ENCODE results near the gene RPL7L1.

GRCh38 chr6:42915732-42916131 lies 36.3 kb downstream of the RPL7L1 start, which contains the start of gene PTCRA:
- no peak for TF ChIP-seq ZNF274 (IDR thresholded peaks at IDR 0.05; ENCODE audit: low read depth, low read length)
- TF ChIP-seq YY1 (IDR thresholded peaks at IDR 0.05; ENCODE audit: insufficient read depth, insufficient read length): no peak
- TF ChIP-seq SUZ12 (IDR thresholded peaks at IDR 0.05; ENCODE audit: extremely low read depth, insufficient read depth, insufficient read length): no peak
